H1 (cell line): ENCODE results near the gene ZNF132. TPM values are rescaled to one million over a fixed set of nuclear protein-coding genes. Genes with fewer than 3 reads are reported as not detected.

Experiments
- CTCF ChIA-PET: fragments of 300-600 bp; sonication (Branson Sonifier 250); formaldehyde crosslinking; loops from one replicate; lab custom pipeline; 2021; ENCODE audit not compliant: partially characterized antibody; lab: Charles Lee
- POLR2A ChIA-PET: fragments of 300-600 bp; sonication (Branson Sonifier 250); formaldehyde crosslinking; loops from one replicate; lab custom pipeline; 2021; ENCODE audit warnings: inconsistent platforms; ENCODE audit not compliant: partially characterized antibody; lab: Charles Lee
- DNase-seq, 2 experiments: peaks; one replicate each; pipeline versions ENCODE4 v3.0.0 to v3.0.0-alpha.2; 2010 to 2022; ENCODE audit warnings: low spot score in 2 of 2, low read depth in 1 of 2, mixed read lengths in 1 of 2
- FAIRE-seq: peaks from 2 replicates; lab custom pipeline; 2011; peaks lifted over from hg19 to GRCh38; lab: Jason Lieb, UNC
- H2AFZ ChIP-seq: 2 replicates; pipeline ENCODE4 v1.8.1; 2012; ENCODE audit warnings: low read length, inconsistent platforms
- H2AK5ac ChIP-seq: 2 replicates; pipeline ENCODE4 v1.6.1; 2013; ENCODE audit warnings: low read depth, low read length
- H2BK120ac ChIP-seq: replicated peaks from 2 replicates; pipeline ENCODE3; 2013; ENCODE audit warnings: low read depth, low read length, inconsistent platforms
- H2BK12ac ChIP-seq: 2 replicates; pipeline ENCODE4 v1.6.1; 2013; ENCODE audit warnings: low read depth, low read length
- H2BK15ac ChIP-seq: 2 replicates; pipeline ENCODE4 v1.6.1; 2013; ENCODE audit warnings: low read length
- H2BK20ac ChIP-seq: 2 replicates; pipeline ENCODE4 v1.6.1; 2013; ENCODE audit warnings: low read length
- H2BK5ac ChIP-seq: 2 replicates; pipeline ENCODE4 v1.6.1; 2013; ENCODE audit warnings: low read depth, low read length
- H3K14ac ChIP-seq: 2 replicates; pipeline ENCODE4 v1.6.1; 2013; ENCODE audit warnings: inconsistent platforms; ENCODE audit not compliant: insufficient read length
- H3K18ac ChIP-seq: 2 replicates; pipeline ENCODE4 v1.6.1; 2013; ENCODE audit warnings: low read length; ENCODE audit errors: extremely low read depth
- H3K23ac ChIP-seq: 2 replicates; pipeline ENCODE4 v1.6.1; 2013; ENCODE audit warnings: inconsistent platforms; ENCODE audit not compliant: insufficient read length
- H3K23me2 ChIP-seq: 2 replicates; pipeline ENCODE4 v1.6.1; 2013; ENCODE audit warnings: low read depth, low read length
- H3K27ac ChIP-seq: 2 replicates; pipeline ENCODE4 v1.6.1; 2011; ENCODE audit warnings: low read depth, low read length, inconsistent platforms
- H3K27me3 ChIP-seq, 4 experiments: replicated peaks in 1 of 4; 1 replicate in 1 of 4; 2 replicates in 3 of 4; pipeline versions ENCODE4 v1.6.1 to v1.8.1; 2011 to 2013; ENCODE audit warnings: low read length in 3 of 4, mild to moderate bottlenecking in 3 of 4, inconsistent platforms in 2 of 4, mixed read lengths in 2 of 4, moderate library complexity in 1 of 4; ENCODE audit not compliant: control insufficient read depth in 3 of 4, insufficient read depth in 3 of 4; ENCODE audit errors: extremely low read depth in 1 of 4
- H3K36me3 ChIP-seq, 4 experiments: 2 replicates each; pipeline versions ENCODE4 v1.6.1 to v1.8.1; 2011 to 2013; ENCODE audit warnings: mild to moderate bottlenecking in 4 of 4, low read length in 3 of 4, moderate library complexity in 2 of 4, control low read depth in 1 of 4, inconsistent platforms in 1 of 4; ENCODE audit not compliant: insufficient read depth in 4 of 4, control insufficient read depth in 2 of 4
- H3K4ac ChIP-seq: replicated peaks from 2 replicates; pipeline ENCODE3; 2013; ENCODE audit warnings: low read length, low read depth, mixed read lengths, inconsistent platforms; ENCODE audit not compliant: insufficient read length
- H3K4me1 ChIP-seq, 4 experiments: replicated peaks in 1 of 4; 1 replicate in 1 of 4; 2 replicates in 3 of 4; pipeline versions ENCODE4 v1.6.1 to v1.8.1; 2011 to 2013; ENCODE audit warnings: low read length in 3 of 4, inconsistent platforms in 2 of 4, mixed read lengths in 1 of 4; ENCODE audit not compliant: insufficient read depth in 4 of 4, control insufficient read depth in 3 of 4
- H3K4me2 ChIP-seq, 2 experiments: 2 replicates each; pipeline versions ENCODE4 v1.6.1 to v1.8.1; 2011 to 2013; ENCODE audit warnings: low read depth in 2 of 2, low read length in 2 of 2, control low read depth in 1 of 2, inconsistent platforms in 1 of 2, mild to moderate bottlenecking in 1 of 2; ENCODE audit not compliant: insufficient read depth in 1 of 2
- H3K4me3 ChIP-seq, 4 experiments: fragments of 200-600, 300-600 bp in 1 of 4; sonication (generic), shearing (Covaris generic), sonication (Bioruptor Twin) in 1 of 4; 2 replicates each; pipeline versions ENCODE4 v1.5.1 to v1.8.1; 2011 to 2016; ENCODE audit warnings: low read length in 4 of 4, low read depth in 3 of 4, control low read depth in 2 of 4, inconsistent platforms in 2 of 4, mild to moderate bottlenecking in 2 of 4, mixed read lengths in 1 of 4, moderate library complexity in 1 of 4; ENCODE audit not compliant: insufficient read depth in 2 of 4; ENCODE audit errors: extremely low read depth in 1 of 4
- H3K56ac ChIP-seq: replicated peaks from 2 replicates; pipeline ENCODE3; 2013; ENCODE audit warnings: low read depth, mild to moderate bottlenecking, mixed read lengths, low read length, inconsistent platforms; ENCODE audit not compliant: insufficient read length
- H3K79me1 ChIP-seq: 2 replicates; pipeline ENCODE4 v1.6.1; 2013; ENCODE audit warnings: low read depth, low read length, control low read depth
- H3K79me2 ChIP-seq, 2 experiments: 2 replicates each; pipeline versions ENCODE4 v1.6.1 to v1.8.1; 2012 to 2013; ENCODE audit warnings: low read length in 2 of 2, mild to moderate bottlenecking in 2 of 2, inconsistent platforms in 1 of 2; ENCODE audit not compliant: insufficient read depth in 2 of 2, control insufficient read depth in 1 of 2
- H3K9ac ChIP-seq, 4 experiments: replicated peaks in 1 of 4; 1 replicate in 1 of 4; 2 replicates in 3 of 4; pipeline versions ENCODE4 v1.6.1 to v1.8.1; 2011 to 2013; ENCODE audit warnings: low read depth in 3 of 4, low read length in 3 of 4, control low read depth in 2 of 4, mild to moderate bottlenecking in 2 of 4, moderate library complexity in 2 of 4, inconsistent platforms in 1 of 4; ENCODE audit errors: extremely low read depth in 1 of 4
- H3K9me3 ChIP-seq, 2 experiments: 2 replicates each; pipeline versions ENCODE4 v1.6.1 to v1.8.1; 2012 to 2013; ENCODE audit warnings: mild to moderate bottlenecking in 2 of 2, moderate library complexity in 2 of 2, control low read depth in 1 of 2, inconsistent platforms in 1 of 2, low read depth in 1 of 2, low read length in 1 of 2, mixed read lengths in 1 of 2; ENCODE audit not compliant: insufficient read depth in 2 of 2
- H4K20me1 ChIP-seq, 2 experiments: replicated peaks in 1 of 2; 2 replicates each; pipeline versions ENCODE3 to v1.8.1; 2011 to 2013; ENCODE audit warnings: inconsistent platforms in 2 of 2, low read length in 2 of 2, mild to moderate bottlenecking in 1 of 2; ENCODE audit not compliant: insufficient read depth in 2 of 2, control insufficient read depth in 1 of 2
- H4K5ac ChIP-seq: 2 replicates; pipeline ENCODE4 v1.6.1; 2013; ENCODE audit warnings: low read length, low read depth, mixed read lengths, inconsistent platforms; ENCODE audit not compliant: insufficient read length
- H4K8ac ChIP-seq: 2 replicates; pipeline ENCODE4 v1.8.0; 2013; ENCODE audit warnings: mild to moderate bottlenecking, moderate library complexity, low read length, inconsistent platforms; ENCODE audit not compliant: insufficient read depth; ENCODE audit errors: extremely low read depth
- H4K91ac ChIP-seq: replicated peaks from 2 replicates; pipeline ENCODE3; 2013; ENCODE audit warnings: low read length, mixed read lengths, inconsistent platforms; ENCODE audit not compliant: insufficient read length
- GTF2F1 ChIP-seq: IDR thresholded peaks from 2 replicates; pipeline ENCODE4 v1.6.1; 2012; ENCODE audit warnings: low read depth, low read length, improper control_type of control experiment, borderline replicate concordance
- HDAC2 ChIP-seq, 2 experiments: fragments of 300-600 bp in 1 of 2; sonication (generic) in 1 of 2; IDR thresholded peaks; 2 replicates each; pipeline ENCODE4 v1.6.1; 2011 to 2012; ENCODE audit warnings: low read depth in 2 of 2, low read length in 2 of 2, mild to moderate bottlenecking in 2 of 2, moderate library complexity in 2 of 2, borderline replicate concordance in 1 of 2, inconsistent platforms in 1 of 2
- TBP ChIP-seq: IDR thresholded peaks from 2 replicates; pipeline ENCODE4 v1.6.1; 2011; ENCODE audit warnings: low read depth, low read length, improper control_type of control experiment
- YY1 ChIP-seq: IDR thresholded peaks from 2 replicates; pipeline ENCODE4 v1.6.1; 2011; ENCODE audit warnings: low read depth, mild to moderate bottlenecking, low read length
- WGBS, 2 experiments: shearing (Covaris generic) in 1 of 2; methylation state at CpG; one replicate each; pipeline versions ENCODE4 v1.1.6 to v1.1.7; 2013 to 2015; ENCODE audit warnings: low lambda C conversion rate in 2 of 2, mixed read lengths in 2 of 2, inconsistent platforms in 1 of 2, low coverage in 1 of 2, missing lambda C conversion rate in 1 of 2; ENCODE audit not compliant: insufficient replicate concordance in 2 of 2, insufficient coverage in 1 of 2, insufficient read length in 1 of 2; ENCODE audit errors: extremely low coverage in 1 of 2, missing lambda C conversion rate in 1 of 2; 5-methylcytosine and 5-hydroxymethylcytosine counted together
- polyA plus RNA-seq, 7 experiments: library from polyadenylated mRNA; depleted of rRNA in 3 of 7; stranded (reverse) in 5 of 7; unstranded in 2 of 7; fragments of >200 nt in 5 of 7; fragments of 200-250 nt in 2 of 7; gene quantifications; 1 replicate in 5 of 7; 2 replicates in 1 of 7; 4 replicates in 1 of 7; pipeline versions ENCODE4 v1.2.1 to v1.2.3, GENCODE V29; 2011 to 2013; ENCODE audit warnings: missing spikeins in 2 of 7, mixed read lengths in 2 of 7
- total RNA-seq: library from RNA; stranded (reverse); fragmentation: NEBNext Ultra II Directional; extraction: Animal tissue kit (Norgen Biotek cat#: 25700); gene quantifications from 2 replicates; pipeline ENCODE4 v1.2.1, GENCODE V29; 2021
- TF ChIP-seq, protein P1 (sequence below), 3 experiments: IDR thresholded peaks; 1 replicate in 2 of 3; 2 replicates in 1 of 3; pipeline versions ENCODE4 v1.5.1 to v1.6.1; 2011; ENCODE audit warnings: low read length in 3 of 3, mild to moderate bottlenecking in 3 of 3, inconsistent platforms in 2 of 3, low read depth in 1 of 3, moderate library complexity in 1 of 3; ENCODE audit not compliant: insufficient read depth in 1 of 3; ENCODE audit errors: control extremely low read depth in 1 of 3

The ZNF132 gene
- total and polyA plus RNA-seq, 2 of the 8 experiments (the other 6 are each of a cell fraction or from before 2014, with no cell fraction given) = 0.89 to 1.9 TPM

DNA sequence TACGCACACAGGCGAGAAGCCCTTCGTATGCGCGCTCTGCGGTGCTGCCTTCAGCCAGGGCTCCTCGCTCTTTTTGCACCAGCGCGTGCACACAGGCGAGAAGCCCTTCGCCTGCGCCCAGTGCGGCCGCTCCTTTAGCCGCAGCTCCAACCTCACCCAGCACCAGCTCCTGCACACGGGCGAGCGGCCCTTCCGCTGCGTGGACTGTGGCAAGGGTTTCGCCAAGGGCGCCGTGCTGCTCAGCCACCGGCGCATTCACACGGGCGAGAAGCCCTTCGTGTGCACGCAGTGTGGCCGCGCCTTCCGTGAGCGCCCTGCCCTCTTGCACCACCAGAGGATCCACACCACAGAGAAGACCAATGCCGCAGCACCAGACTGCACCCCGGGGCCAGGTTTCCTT is 16.2 kb upstream of the ZNF132 start:
- FAIRE-seq (no peak), DNase-seq (no peak)
- TF ChIP-seq GTF2F1 (no peak), YY1 (no peak), TBP (no peak), HDAC2 (IDR thresholded peaks at IDR 0.05; ENCODE audit: borderline replicate concordance in 1 of 2, low read depth in 2 of 2, low read length in 2 of 2) (no peak)
- TF ChIP-seq, protein P1, sequence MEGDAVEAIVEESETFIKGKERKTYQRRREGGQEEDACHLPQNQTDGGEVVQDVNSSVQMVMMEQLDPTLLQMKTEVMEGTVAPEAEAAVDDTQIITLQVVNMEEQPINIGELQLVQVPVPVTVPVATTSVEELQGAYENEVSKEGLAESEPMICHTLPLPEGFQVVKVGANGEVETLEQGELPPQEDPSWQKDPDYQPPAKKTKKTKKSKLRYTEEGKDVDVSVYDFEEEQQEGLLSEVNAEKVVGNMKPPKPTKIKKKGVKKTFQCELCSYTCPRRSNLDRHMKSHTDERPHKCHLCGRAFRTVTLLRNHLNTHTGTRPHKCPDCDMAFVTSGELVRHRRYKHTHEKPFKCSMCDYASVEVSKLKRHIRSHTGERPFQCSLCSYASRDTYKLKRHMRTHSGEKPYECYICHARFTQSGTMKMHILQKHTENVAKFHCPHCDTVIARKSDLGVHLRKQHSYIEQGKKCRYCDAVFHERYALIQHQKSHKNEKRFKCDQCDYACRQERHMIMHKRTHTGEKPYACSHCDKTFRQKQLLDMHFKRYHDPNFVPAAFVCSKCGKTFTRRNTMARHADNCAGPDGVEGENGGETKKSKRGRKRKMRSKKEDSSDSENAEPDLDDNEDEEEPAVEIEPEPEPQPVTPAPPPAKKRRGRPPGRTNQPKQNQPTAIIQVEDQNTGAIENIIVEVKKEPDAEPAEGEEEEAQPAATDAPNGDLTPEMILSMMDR (IDR thresholded peaks at IDR 0.05; ENCODE audit: control extremely low read depth in 1 of 3, insufficient read depth in 1 of 3, low read depth in 1 of 3, low read length in 3 of 3) = no peak
- H4K5ac ChIP-seq = no peak overlapping the region
- peaks cover 0 to 3% (median under 1%) of the 10 kb centered on the region in 4 experiments; a peak in 2 of 7 replicates for H3K27me3 ChIP-seq
- H4K20me1 ChIP-seq = no peaks in the 10 kb centered on the region
- no peak overlapping the region for H3K14ac ChIP-seq
- H3K36me3 ChIP-seq = peaks cover 0 to 5% (median 2%) of the 10 kb centered on the region in 4 experiments; a peak in 3 of 8 replicates
- 98% methylated on average over 13 of the region's 35 CpGs; no CpG with 5 or more reads in 1 of the 2 experiments for WGBS, 2 experiments
- no peak overlapping the region for H2BK5ac ChIP-seq
- no peak overlapping the region for H2AFZ ChIP-seq
- H3K23me2 ChIP-seq = peaks cover 4% of the 10 kb centered on the region; the same call in 1 of the 2 replicates
- no peak overlapping the region for H3K18ac ChIP-seq
- no peak overlapping the region for H2BK12ac ChIP-seq
- H3K27ac ChIP-seq = no peak overlapping the region
- H2BK15ac ChIP-seq = no peak overlapping the region
- no peaks in the 10 kb centered on the region for H3K79me1 ChIP-seq
- POLR2A ChIA-PET = interaction anchor here (0.5 to 1.1 kb wide), 3 partner anchors 10 to 464 kb away, joined by 3 read pairs; no protein-coding TSS in a partner anchor
- CTCF ChIA-PET = interaction anchor here (0.6 to 1.1 kb wide), 2 partner anchors 64 to 365 kb away, joined by 3 to 4 read pairs; no protein-coding TSS in a partner anchor
- H3K9me3 ChIP-seq = no peaks in the 10 kb centered on the region
- H4K8ac ChIP-seq = no peak overlapping the region
- H2BK120ac ChIP-seq = no peak overlapping the region
- H2BK20ac ChIP-seq = no peak overlapping the region
- no peak overlapping the region for H3K23ac ChIP-seq
- no peaks in the 10 kb centered on the region for H3K4me1 ChIP-seq
- no peak overlapping the region for H4K91ac ChIP-seq
- no peak overlapping the region for H3K4ac ChIP-seq
- no peaks in the 10 kb centered on the region; a peak in 1 of 4 replicates for H3K79me2 ChIP-seq
- H2AK5ac ChIP-seq = no peak overlapping the region
- H3K9ac ChIP-seq = no peak overlapping the region
- no peak overlapping the region for H3K56ac ChIP-seq
- no peak overlapping the region for H3K4me3 ChIP-seq
- H3K4me2 ChIP-seq = no peak overlapping the region
